Measurements from ENCODE around the gene PLCL2. TPM values are rescaled to one million over a fixed set of nuclear protein-coding genes. Genes with fewer than 3 reads are reported as not detected.

Gene PLCL2
- polyA plus RNA-seq, 6 donors from 2014 or later = 65.7 to 92.7 (median 69.1) TPM

- H3K9me3 Mint-ChIP-seq = peaks cover 0 to 12% (median 4%) of the 10 kb centered on the region in 7 donors
- peaks cover 13 to 15% of the 10 kb centered on the region in 2 donors for H3K36me3 Mint-ChIP-seq
- peak overlapping the region; percentile 56 to 94 (median 86) for H3K27ac Mint-ChIP-seq
- H3K4me1 Mint-ChIP-seq = peaks cover 64 to 91% (median 82%) of the 10 kb centered on the region in 3 donors
- DNase-seq (no peak), ATAC-seq (ENCODE audit: low read depth in 2 of 2) (peak; percentile 63 to 73)
- peak overlapping the region in 7 of 8 donors; percentile 21 to 73 (median 36) for H3K4me3 Mint-ChIP-seq
- no peaks in the 10 kb centered on the region for H3K27me3 Mint-ChIP-seq
These were observed 20.0 kb downstream of the PLCL2 start for GRCh38 chr3:16904423-16905417.

GRCh38 chr3:16905704-16906103, 20.9 kb downstream of the PLCL2 start:
- H3K4me3 Mint-ChIP-seq = peak overlapping the region in 3 of 8 donors; percentile 31 to 41 (median 38)
- H3K36me3 Mint-ChIP-seq = peaks cover 13 to 25% of the 10 kb centered on the region in 2 donors
- DNase-seq (no peak), ATAC-seq (ENCODE audit: low read depth in 2 of 2) (no peak)
- no peaks in the 10 kb centered on the region for H3K27me3 Mint-ChIP-seq
- peaks cover 0 to 12% (median 4%) of the 10 kb centered on the region in 7 donors for H3K9me3 Mint-ChIP-seq
- peak overlapping the region in 5 of 6 donors; percentile 4 to 86 (median 32) for H3K27ac Mint-ChIP-seq
- peaks cover 72 to 91% (median 83%) of the 10 kb centered on the region in 3 donors for H3K4me1 Mint-ChIP-seq

- DNase-seq (no peak), ATAC-seq (ENCODE audit: low read depth in 2 of 2) (peak; percentile 63 to 72)
- peak overlapping the region in 4 of 8 donors; percentile 11 to 37 (median 22) for H3K4me3 Mint-ChIP-seq
- no peaks in the 10 kb centered on the region for H3K27me3 Mint-ChIP-seq
- peaks cover 64 to 85% (median 76%) of the 10 kb centered on the region in 3 donors for H3K4me1 Mint-ChIP-seq
- H3K36me3 Mint-ChIP-seq = peaks cover 13 to 26% of the 10 kb centered on the region in 2 donors
- peak overlapping the region in 4 of 6 donors; percentile 12 to 70 (median 34) for H3K27ac Mint-ChIP-seq
- H3K9me3 Mint-ChIP-seq = peaks cover 0 to 12% (median 4%) of the 10 kb centered on the region in 7 donors
These were observed 21.9 kb downstream of the PLCL2 start for GRCh38 chr3:16906682-16907081.

- H3K4me1 Mint-ChIP-seq = peaks cover 59 to 85% (median 70%) of the 10 kb centered on the region in 3 donors
- H3K9me3 Mint-ChIP-seq = peaks cover 0 to 12% (median 4%) of the 10 kb centered on the region in 7 donors
- peak overlapping the region in 5 of 8 donors; percentile 11 to 37 (median 25) for H3K4me3 Mint-ChIP-seq
- ATAC-seq (ENCODE audit: low read depth in 2 of 2) (no peak), DNase-seq (no peak)
- peak overlapping the region in 4 of 6 donors; percentile 12 to 70 (median 34) for H3K27ac Mint-ChIP-seq
- peaks cover 13 to 26% of the 10 kb centered on the region in 2 donors for H3K36me3 Mint-ChIP-seq
- no peaks in the 10 kb centered on the region for H3K27me3 Mint-ChIP-seq
These were observed 22.5 kb downstream of the PLCL2 start for GRCh38 chr3:16907243-16907642.

- Mint-ChIP-seq H3K27ac (peak overlapping the region in 5 of 6 donors; percentile 26 to 86 (median 71)), H3K4me3 (peak overlapping the region in 5 of 8 donors; percentile 5 to 81 (median 26)), H3K36me3 (peaks cover 13 to 26% of the 10 kb centered on the region in 2 donors), H3K27me3 (no peaks in the 10 kb centered on the region), H3K4me1 (peaks cover 60 to 85% (median 70%) of the 10 kb centered on the region in 3 donors), H3K9me3 (peaks cover 0 to 12% (median 4%) of the 10 kb centered on the region in 7 donors)
- no peak for DNase-seq
- ATAC-seq (ENCODE audit: low read depth in 2 of 2) = no peak
These were observed 23.5 kb downstream of the PLCL2 start for GRCh38 chr3:16908016-16908807.

GRCh38 chr3:16908896-16909295, 24.1 kb downstream of the PLCL2 start:
- Mint-ChIP-seq H3K9me3 (peaks cover 0 to 12% (median 4%) of the 10 kb centered on the region in 7 donors), H3K36me3 (peaks cover 12 to 25% of the 10 kb centered on the region in 2 donors), H3K27me3 (no peaks in the 10 kb centered on the region), H3K4me1 (peaks cover 56 to 81% (median 68%) of the 10 kb centered on the region in 3 donors), H3K4me3 (peak overlapping the region in 3 of 8 donors; percentile 25 to 81 (median 27)), H3K27ac (peak overlapping the region in 3 of 6 donors; percentile 26 to 74 (median 71))
- ATAC-seq (ENCODE audit: low read depth in 2 of 2) (no peak), DNase-seq (no peak)

- Mint-ChIP-seq H3K27ac (peak overlapping the region in 5 of 6 donors; percentile 26 to 91 (median 81)), H3K36me3 (peaks cover 3 to 16% of the 10 kb centered on the region in 2 donors), H3K4me1 (peaks cover 50 to 74% (median 64%) of the 10 kb centered on the region in 3 donors)
These were observed 25.0 kb downstream of the PLCL2 start for GRCh38 chr3:16909802-16910201.

GRCh38 chr3:16910207-16910606, 25.5 kb downstream of the PLCL2 start:
- Mint-ChIP-seq H3K4me1 (peaks cover 49 to 70% (median 60%) of the 10 kb centered on the region in 3 donors), H3K27ac (peak overlapping the region in 5 of 6 donors; percentile 54 to 91 (median 81)), H3K9me3 (no peaks in the 10 kb centered on the region), H3K4me3 (peak overlapping the region in 1 of 8 donors; percentile 60), H3K36me3 (peaks cover 0 to 13% of the 10 kb centered on the region in 2 donors), H3K27me3 (no peaks in the 10 kb centered on the region)
- DNase-seq = no peak
- ATAC-seq (ENCODE audit: low read depth in 2 of 2) = no peak

More at GRCh38 chr3:16909802-16910201, 25.0 kb downstream of the PLCL2 start:
- no peak for ATAC-seq (ENCODE audit: low read depth in 2 of 2)
- peak overlapping the region in 1 of 8 donors; percentile 60 for H3K4me3 Mint-ChIP-seq
- no peak for DNase-seq
- H3K9me3 Mint-ChIP-seq = peaks cover 0 to 3% (median 0%) of the 10 kb centered on the region in 7 donors
- H3K27me3 Mint-ChIP-seq = no peaks in the 10 kb centered on the region

GRCh38 chr3:16911916-16912315, 27.2 kb downstream of the PLCL2 start:
- peak overlapping the region in 2 of 6 donors; percentile 86 to 90 for H3K27ac Mint-ChIP-seq
- peaks cover 55 to 67% (median 55%) of the 10 kb centered on the region in 3 donors for H3K4me1 Mint-ChIP-seq
- peak overlapping the region in 5 of 8 donors; percentile 41 to 84 (median 64) for H3K4me3 Mint-ChIP-seq
- H3K9me3 Mint-ChIP-seq = no peaks in the 10 kb centered on the region
- H3K36me3 Mint-ChIP-seq = peaks cover 0 to 13% of the 10 kb centered on the region in 2 donors
- no peak for DNase-seq
- no peaks in the 10 kb centered on the region for H3K27me3 Mint-ChIP-seq
- ATAC-seq (ENCODE audit: low read depth in 2 of 2) = no peak

- Mint-ChIP-seq H3K4me1 (peaks cover 58 to 68% (median 58%) of the 10 kb centered on the region in 3 donors), H3K9me3 (no peaks in the 10 kb centered on the region), H3K36me3 (peaks cover 0 to 13% of the 10 kb centered on the region in 2 donors), H3K4me3 (peak overlapping the region; percentile 50 to 86 (median 75)), H3K27ac (peak overlapping the region; percentile 86 to 97 (median 94)), H3K27me3 (no peaks in the 10 kb centered on the region)
- ATAC-seq (ENCODE audit: low read depth in 2 of 2) (peak; percentile 90 to 93), DNase-seq (peak; percentile 47)
These were observed 27.9 kb downstream of the PLCL2 start for GRCh38 chr3:16912400-16913263.

GRCh38 chr3:16913264-16913580, 28.5 kb downstream of the PLCL2 start:
- Mint-ChIP-seq H3K27me3 (no peaks in the 10 kb centered on the region), H3K9me3 (no peaks in the 10 kb centered on the region), H3K36me3 (peaks cover 0 to 13% of the 10 kb centered on the region in 2 donors), H3K27ac (peak overlapping the region; percentile 86 to 97 (median 94)), H3K4me1 (peaks cover 60 to 67% (median 60%) of the 10 kb centered on the region in 3 donors), H3K4me3 (peak overlapping the region in 7 of 8 donors; percentile 50 to 85 (median 74))
- no peak for DNase-seq
- ATAC-seq (ENCODE audit: low read depth in 2 of 2) = peak; percentile 4 to 8

GRCh38 chr3:16916840-16917239, 32.1 kb downstream of the PLCL2 start:
- Mint-ChIP-seq H3K27ac (peak overlapping the region in 5 of 6 donors; percentile 28 to 88 (median 52)), H3K4me3 (peak overlapping the region in 2 of 8 donors; percentile 5 to 29), H3K27me3 (no peaks in the 10 kb centered on the region), H3K4me1 (peaks cover 49 to 61% (median 54%) of the 10 kb centered on the region in 3 donors), H3K36me3 (no peaks in the 10 kb centered on the region), H3K9me3 (no peaks in the 10 kb centered on the region)
- DNase-seq = no peak
- no peak for ATAC-seq (ENCODE audit: low read depth in 2 of 2)

Data from naive B cell (primary cell).